Subcutaneous adipose tissue (tissue), 4 donors: ENCODE measurements around the gene MAN2A1. TPM values are rescaled to one million over a fixed set of nuclear protein-coding genes. Genes with fewer than 3 reads are reported as not detected.

Experiments
- total RNA-seq, 4 donors: library from RNA; depleted of rRNA; stranded (reverse); fragments of >200 nt; gene quantifications; one replicate each; pipeline ENCODE4 v1.1.0, GENCODE V29; 2016
- TF ChIP-seq, protein P1 (sequence below): fragments of 450-650 bp; IDR thresholded peaks from one replicate; pipeline ENCODE4 v1.5.1; 2016; ENCODE audit warnings: low read depth, mild to moderate bottlenecking, control low read depth, antibody characterized with exemption, moderate library complexity

MAN2A1 gene
- total RNA-seq, 4 donors from 2014 or later = 42.8 to 67.8 (median 54.4) TPM

DNA sequence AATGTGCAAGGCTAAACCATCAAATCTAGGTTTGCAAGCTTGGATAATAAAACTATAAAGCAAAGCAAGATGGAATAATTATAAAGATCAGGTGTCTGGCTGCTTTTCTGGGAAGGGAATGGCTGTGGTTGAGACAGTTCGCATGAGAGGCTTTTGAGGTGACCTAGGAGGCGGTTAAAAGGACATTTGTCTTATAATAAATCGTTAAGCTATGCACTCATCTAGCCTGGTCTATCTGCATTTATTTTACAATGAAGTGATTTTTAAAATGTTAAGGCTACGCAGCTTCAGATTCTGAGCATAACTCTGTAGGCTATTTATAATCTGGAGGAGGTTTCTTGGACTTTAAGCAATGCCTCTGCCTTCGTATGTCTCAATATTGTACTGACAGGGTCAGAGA is 29.4 kb upstream of the MAN2A1 start:
- TF ChIP-seq, protein P1, sequence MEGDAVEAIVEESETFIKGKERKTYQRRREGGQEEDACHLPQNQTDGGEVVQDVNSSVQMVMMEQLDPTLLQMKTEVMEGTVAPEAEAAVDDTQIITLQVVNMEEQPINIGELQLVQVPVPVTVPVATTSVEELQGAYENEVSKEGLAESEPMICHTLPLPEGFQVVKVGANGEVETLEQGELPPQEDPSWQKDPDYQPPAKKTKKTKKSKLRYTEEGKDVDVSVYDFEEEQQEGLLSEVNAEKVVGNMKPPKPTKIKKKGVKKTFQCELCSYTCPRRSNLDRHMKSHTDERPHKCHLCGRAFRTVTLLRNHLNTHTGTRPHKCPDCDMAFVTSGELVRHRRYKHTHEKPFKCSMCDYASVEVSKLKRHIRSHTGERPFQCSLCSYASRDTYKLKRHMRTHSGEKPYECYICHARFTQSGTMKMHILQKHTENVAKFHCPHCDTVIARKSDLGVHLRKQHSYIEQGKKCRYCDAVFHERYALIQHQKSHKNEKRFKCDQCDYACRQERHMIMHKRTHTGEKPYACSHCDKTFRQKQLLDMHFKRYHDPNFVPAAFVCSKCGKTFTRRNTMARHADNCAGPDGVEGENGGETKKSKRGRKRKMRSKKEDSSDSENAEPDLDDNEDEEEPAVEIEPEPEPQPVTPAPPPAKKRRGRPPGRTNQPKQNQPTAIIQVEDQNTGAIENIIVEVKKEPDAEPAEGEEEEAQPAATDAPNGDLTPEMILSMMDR = no peak

DNA sequence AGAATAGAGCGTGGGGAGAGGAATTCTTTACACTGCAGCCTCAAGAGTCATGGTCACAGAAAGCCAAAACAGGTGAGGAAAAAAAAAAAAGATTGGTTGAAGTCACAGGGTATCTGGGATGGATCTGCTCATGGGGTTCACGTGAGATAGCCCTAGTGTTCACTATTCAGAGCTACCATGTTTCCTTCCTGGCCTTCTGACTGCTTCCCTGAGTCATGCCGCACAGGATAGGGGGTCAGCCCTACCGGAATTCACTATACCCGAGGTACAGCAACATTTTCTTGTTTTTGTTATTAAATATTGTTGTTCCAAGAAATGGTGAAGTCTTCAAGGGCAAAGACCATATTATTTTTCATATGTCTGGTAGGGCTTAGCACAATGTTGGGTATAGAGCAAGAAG is 21.5 kb upstream of the MAN2A1 start:
- TF ChIP-seq, protein P1 = no peak

DNA sequence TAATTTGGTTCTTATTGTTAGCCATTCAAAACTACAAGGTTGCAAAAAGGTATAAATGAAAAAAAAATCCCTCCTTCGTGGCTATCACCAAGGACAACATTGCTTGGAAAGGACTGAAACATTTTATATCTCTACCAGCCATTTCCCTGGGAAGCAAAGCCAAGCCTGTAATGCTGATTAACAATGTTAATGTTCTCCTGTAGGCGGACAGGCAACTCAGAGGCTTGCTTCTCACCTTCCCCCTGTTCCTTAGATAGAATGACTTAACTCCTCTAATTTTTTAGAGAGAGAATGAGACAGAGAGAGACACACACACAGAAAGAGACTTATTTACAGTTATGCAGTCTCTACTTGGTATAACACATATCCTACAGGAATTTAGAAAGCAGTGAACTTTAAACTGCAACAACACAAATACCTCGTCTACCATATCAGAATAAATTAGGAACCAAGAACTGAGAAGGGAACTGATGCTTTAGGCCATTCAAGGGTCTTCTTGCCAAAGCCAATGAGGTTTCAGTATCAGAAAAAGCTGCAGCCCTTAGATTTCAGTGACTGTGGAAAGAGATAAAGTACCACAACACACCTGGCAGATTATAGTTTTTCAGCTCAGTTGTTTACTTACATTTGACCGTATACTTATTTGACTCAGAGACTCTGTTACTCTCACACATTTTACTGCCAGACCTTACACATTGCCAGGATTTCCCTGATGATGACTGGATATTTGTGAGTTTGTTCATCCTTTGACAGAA is 20.9 kb upstream of the MAN2A1 start:
- TF ChIP-seq, protein P1 = no peak

DNA sequence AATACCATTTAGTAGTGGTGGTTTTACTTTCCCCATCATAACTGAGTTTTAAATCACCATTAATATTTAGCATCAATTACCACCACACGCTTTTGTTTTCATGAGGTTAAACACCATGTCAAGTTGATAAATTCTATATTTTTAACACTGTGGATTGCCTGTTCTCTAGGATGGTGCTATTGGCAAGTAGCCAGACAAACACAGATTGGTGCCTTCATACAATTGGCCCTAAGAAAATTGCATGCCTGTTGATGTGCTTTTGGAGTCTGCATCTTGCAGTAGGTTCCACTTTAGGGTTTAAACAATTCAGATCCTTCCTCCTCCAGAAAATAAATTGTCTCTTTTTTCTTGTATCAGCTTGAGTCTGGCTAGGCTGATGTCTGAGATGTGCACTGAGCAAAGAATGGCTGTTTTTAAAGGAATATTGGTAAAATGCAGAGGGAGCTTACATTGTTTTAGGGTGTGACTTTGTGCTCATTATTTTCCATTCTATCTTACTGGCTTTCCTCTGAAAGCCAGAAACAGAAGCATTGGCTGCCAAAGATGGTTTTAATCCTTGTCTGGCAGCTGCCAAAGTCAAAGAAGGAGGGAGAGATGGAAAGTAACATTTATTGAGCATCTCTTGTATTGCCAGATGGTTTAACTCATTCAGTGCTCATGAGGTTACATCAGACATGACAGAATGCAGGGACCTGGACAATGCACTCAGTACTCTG is 19.6 kb upstream of the MAN2A1 start:
- TF ChIP-seq, protein P1 = no peak

DNA sequence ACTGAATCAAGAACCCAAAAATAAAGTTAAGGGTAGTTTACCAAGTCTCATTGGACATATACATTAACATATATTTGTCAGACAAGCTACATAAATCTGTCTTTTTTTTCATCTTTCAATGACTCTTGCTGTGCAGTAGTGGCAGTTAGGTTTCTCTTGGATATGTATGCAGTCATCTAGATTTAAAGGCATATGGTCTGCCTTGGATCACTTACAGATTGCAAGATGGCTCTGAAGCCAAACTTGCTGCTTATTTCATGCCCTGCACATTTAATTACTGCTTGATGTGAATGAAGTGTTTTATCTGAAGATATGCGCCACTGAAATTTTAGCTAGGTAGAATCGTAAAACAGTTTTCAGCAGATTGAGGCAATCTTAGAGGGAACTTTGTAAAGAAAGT is 18.6 kb upstream of the MAN2A1 start:
- TF ChIP-seq, protein P1 = no peak

DNA sequence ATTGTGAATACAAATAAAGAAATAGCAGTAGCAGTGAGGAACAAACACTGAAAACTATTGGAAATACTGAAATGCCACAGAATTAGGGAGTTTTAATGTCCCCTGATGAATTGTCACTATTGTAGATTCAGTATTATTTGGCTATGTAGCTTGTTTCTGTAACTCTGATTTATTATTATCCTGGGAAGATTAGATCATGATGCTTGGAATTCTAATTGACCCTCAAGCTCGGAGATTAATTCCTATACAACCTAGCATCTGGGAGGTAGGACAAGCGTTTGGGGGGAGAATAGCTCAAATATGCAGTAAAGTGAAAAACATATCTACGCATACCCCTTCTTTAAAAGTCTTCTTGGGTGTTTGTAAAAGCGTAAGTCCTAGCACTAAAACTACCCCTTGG is 15.1 kb upstream of the MAN2A1 start:
- TF ChIP-seq, protein P1 = no peak

DNA sequence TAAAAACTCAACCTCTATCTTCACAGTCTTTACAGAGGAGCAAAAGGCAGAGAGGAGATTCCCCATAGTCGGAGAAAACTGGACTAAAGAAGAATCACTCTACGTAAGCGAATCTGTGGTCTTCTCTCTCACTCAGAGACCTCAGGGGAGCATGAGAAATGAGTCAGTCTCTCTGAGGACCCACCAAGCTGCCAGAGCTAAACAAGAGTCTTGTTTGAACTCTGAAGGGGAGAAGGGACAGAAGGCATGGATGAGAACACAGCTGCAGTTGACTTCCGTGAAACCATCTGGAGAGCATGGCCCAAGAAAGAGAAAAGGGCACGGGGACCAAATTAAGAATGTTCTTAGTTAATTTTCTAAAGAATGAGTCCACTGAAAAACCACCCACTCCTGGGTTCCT is 12.8 kb upstream of the MAN2A1 start:
- TF ChIP-seq, protein P1 = no peak
